Measurements from ENCODE around the gene DUXA. TPM values are rescaled to one million over a fixed set of nuclear protein-coding genes. Genes with fewer than 3 reads are reported as not detected.

The DUXA gene
- total RNA-seq, 1 experiment from 2014 or later, result not detected

DNA sequence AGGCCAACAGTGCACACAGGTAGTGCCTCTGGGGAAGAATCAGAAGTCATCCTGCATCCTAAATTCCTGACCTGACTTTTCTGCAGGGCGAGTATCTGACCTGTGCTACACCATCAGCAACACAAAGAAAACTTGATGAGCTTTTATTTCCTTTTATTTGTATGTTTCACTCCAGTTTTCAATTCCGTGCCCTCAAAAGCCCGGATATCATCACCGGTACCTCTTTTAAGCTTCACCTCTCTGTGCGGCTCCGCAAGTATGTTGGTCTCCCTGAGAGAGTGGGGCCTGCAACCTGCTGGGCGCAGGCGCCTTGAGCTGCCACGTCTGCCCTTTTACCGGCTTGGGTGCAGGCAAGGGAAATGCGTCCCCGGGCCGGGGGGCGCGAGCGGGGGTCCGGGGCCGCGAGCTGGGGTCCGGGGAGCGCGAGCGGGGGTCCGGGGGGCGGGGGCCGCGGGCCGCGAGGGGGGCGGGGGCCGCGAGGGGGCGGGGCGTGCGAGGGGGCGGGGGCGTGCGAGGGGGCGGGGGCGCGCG is 4.3 kb upstream of the DUXA start:
- peaks cover 0 to 6% of the 10 kb centered on the region in 2 experiments; a peak in 2 of 4 replicates for H3K4me1 Mint-ChIP-seq
- no peaks in the 10 kb centered on the region for H3K79me1 ChIP-seq (ENCODE audit: insufficient read depth, low read depth, low read length, poor library complexity, severe bottlenecking)
- H3K27ac Mint-ChIP-seq, result no peak overlapping the region
- H2AFZ ChIP-seq (ENCODE audit: low read length), result peak overlapping the region; percentile 61
- no peak overlapping the region for H4K5ac ChIP-seq (ENCODE audit: insufficient read length, low read depth, low read length)
- TF ChIP-seq, protein P1, sequence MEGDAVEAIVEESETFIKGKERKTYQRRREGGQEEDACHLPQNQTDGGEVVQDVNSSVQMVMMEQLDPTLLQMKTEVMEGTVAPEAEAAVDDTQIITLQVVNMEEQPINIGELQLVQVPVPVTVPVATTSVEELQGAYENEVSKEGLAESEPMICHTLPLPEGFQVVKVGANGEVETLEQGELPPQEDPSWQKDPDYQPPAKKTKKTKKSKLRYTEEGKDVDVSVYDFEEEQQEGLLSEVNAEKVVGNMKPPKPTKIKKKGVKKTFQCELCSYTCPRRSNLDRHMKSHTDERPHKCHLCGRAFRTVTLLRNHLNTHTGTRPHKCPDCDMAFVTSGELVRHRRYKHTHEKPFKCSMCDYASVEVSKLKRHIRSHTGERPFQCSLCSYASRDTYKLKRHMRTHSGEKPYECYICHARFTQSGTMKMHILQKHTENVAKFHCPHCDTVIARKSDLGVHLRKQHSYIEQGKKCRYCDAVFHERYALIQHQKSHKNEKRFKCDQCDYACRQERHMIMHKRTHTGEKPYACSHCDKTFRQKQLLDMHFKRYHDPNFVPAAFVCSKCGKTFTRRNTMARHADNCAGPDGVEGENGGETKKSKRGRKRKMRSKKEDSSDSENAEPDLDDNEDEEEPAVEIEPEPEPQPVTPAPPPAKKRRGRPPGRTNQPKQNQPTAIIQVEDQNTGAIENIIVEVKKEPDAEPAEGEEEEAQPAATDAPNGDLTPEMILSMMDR (conservative IDR thresholded peaks at IDR 0.05), result no peak
- no peaks in the 10 kb centered on the region for H4K20me1 ChIP-seq (ENCODE audit: control insufficient read depth, insufficient read depth, insufficient read length)
- H2BK120ac ChIP-seq (ENCODE audit: low read depth, low read length, poor library complexity, severe bottlenecking), result no peak overlapping the region
- H2BK20ac ChIP-seq (ENCODE audit: low read depth, low read length, poor library complexity, severe bottlenecking), result no peak overlapping the region
- no peak overlapping the region for H3K27ac ChIP-seq (ENCODE audit: insufficient read length, low read depth, low read length)
- no peaks in the 10 kb centered on the region for H3K4me1 ChIP-seq (ENCODE audit: insufficient read depth, low read length)
- no peak overlapping the region for H2BK12ac ChIP-seq (ENCODE audit: insufficient read length, low read depth, low read length)
- no peak overlapping the region for H4K8ac ChIP-seq (replicated peaks; ENCODE audit: insufficient read length, low read depth, low read length)
- peak overlapping the region; percentile 41 for H3K4me2 ChIP-seq (ENCODE audit: insufficient read depth, insufficient read length, low read length)
- H3K4me3 Mint-ChIP-seq, result peak overlapping the region; percentile 46 to 80
- no peak overlapping the region for H2AK5ac ChIP-seq (ENCODE audit: insufficient read length, low read length)
- H3K23me2 ChIP-seq (ENCODE audit: insufficient read length, low read depth, low read length, poor library complexity, severe bottlenecking), result no peaks in the 10 kb centered on the region
- no peak overlapping the region for H3K18ac ChIP-seq (ENCODE audit: insufficient read length, low read depth, low read length)
- H3K27me3 ChIP-seq (ENCODE audit: insufficient read depth, low read length), result no peaks in the 10 kb centered on the region
- H2BK5ac ChIP-seq (ENCODE audit: insufficient read length, low read length), result no peak overlapping the region
- H3K9me3 Mint-ChIP-seq, result peaks cover 49 to 50% of the 10 kb centered on the region in 2 experiments
- H3K27me3 Mint-ChIP-seq (ENCODE audit: low read depth), result peaks cover 7% of the 10 kb centered on the region
- H3K79me2 ChIP-seq (ENCODE audit: insufficient read depth, low read length), result no peaks in the 10 kb centered on the region
- DNase-seq, result peak; percentile 75
- no peak overlapping the region for H4K91ac ChIP-seq (ENCODE audit: insufficient read length, low read depth, low read length)
- no peak overlapping the region for H2BK15ac ChIP-seq (ENCODE audit: low read depth, low read length)
- no peak overlapping the region for H3K23ac ChIP-seq (ENCODE audit: insufficient read length, low read depth, low read length)
- H3K56ac ChIP-seq (ENCODE audit: insufficient read length, low read depth, low read length), result no peak overlapping the region
- no peak overlapping the region for H3K9ac ChIP-seq (ENCODE audit: extremely low read depth, insufficient read length, low read length)
- no peak overlapping the region for H3K14ac ChIP-seq (ENCODE audit: insufficient read depth, low read length)
- H3K9me3 ChIP-seq (ENCODE audit: control insufficient read depth, low read depth, low read length), result no peaks in the 10 kb centered on the region
- no peak overlapping the region for H3K4ac ChIP-seq (ENCODE audit: low read depth, low read length)
- H3T11ph ChIP-seq (ENCODE audit: low read length), result no peak overlapping the region
- H3K36me3 Mint-ChIP-seq (ENCODE audit: insufficient read depth in 1 of 3, low read depth in 3 of 3), result peaks cover 3 to 10% (median 8%) of the 10 kb centered on the region in 3 experiments; a peak in 4 of 7 replicates
- WGBS (ENCODE audit: extremely low coverage, insufficient read length, low lambda C conversion rate), result no CpG with 5 or more reads among the region's 42 CpGs

Data from H9 (cell line).